ENCODE data around the gene TBCCD1. TPM values are rescaled to one million over a fixed set of nuclear protein-coding genes. Genes with fewer than 3 reads are reported as not detected.

Gene TBCCD1
- total RNA-seq, 4 donors from 2014 or later, result 3.8 to 31.7 (median 15.1) TPM

DNA sequence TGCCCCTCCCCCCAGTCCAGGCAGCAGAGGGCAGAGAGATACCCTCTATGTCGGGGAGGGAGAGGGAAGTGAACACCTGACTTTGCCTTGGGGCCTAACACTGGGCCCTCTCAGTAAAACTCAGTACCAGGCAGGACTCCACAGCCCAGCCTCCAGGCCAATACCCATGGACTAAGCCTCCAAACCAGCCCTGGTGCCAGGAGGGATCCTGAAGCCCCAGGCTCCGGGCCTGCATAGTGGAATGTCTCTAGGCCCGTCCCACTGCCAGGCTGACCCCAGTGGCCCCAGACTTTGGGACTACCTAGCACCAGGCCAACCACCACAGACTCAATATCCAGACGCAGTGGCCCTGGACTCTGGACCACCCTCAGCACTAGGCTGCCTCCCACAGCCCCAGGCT, 69.5 kb downstream of the TBCCD1 start:
- Histone ChIP-seq H3K27me3 (no peaks in the 10 kb centered on the region), H3K36me3 (no peaks in the 10 kb centered on the region), H3K9me3 (no peaks in the 10 kb centered on the region), H3K4me1 (no peaks in the 10 kb centered on the region), H3K27ac (no peak overlapping the region), H3K4me3 (no peak overlapping the region)
- intact Hi-C loops (cut with DNase I; ENCODE audit: low total_unique reads), result no loop called here
- no peak for DNase-seq
- no peak for TF ChIP-seq POLR2A (IDR thresholded peaks at IDR 0.05)
- TF ChIP-seq, protein P1, sequence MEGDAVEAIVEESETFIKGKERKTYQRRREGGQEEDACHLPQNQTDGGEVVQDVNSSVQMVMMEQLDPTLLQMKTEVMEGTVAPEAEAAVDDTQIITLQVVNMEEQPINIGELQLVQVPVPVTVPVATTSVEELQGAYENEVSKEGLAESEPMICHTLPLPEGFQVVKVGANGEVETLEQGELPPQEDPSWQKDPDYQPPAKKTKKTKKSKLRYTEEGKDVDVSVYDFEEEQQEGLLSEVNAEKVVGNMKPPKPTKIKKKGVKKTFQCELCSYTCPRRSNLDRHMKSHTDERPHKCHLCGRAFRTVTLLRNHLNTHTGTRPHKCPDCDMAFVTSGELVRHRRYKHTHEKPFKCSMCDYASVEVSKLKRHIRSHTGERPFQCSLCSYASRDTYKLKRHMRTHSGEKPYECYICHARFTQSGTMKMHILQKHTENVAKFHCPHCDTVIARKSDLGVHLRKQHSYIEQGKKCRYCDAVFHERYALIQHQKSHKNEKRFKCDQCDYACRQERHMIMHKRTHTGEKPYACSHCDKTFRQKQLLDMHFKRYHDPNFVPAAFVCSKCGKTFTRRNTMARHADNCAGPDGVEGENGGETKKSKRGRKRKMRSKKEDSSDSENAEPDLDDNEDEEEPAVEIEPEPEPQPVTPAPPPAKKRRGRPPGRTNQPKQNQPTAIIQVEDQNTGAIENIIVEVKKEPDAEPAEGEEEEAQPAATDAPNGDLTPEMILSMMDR (IDR thresholded peaks at IDR 0.05), result no peak

DNA sequence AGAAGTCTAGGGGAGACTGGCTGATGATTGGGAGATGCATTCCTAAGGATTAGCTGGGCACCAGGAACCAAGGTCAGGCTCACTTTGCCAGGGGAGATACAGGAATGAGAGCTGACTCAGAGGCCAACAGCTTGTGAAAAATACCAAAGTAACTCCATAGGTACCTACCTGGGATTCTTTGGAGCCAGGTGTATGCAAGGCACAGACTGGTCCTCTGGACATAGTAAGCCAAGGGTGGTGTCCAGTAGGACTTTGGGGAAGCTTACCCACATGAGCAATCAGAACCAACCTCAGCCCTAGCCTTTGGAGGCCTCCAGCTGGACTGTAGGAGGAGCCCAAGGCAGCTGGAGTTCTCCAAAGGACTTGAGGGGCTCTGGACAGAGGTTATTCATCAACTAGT, 70.5 kb downstream of the TBCCD1 start:
- intact Hi-C loops (cut with DNase I; ENCODE audit: low total_unique reads), result no loop called here
- Histone ChIP-seq H3K4me3 (no peak overlapping the region), H3K4me1 (no peaks in the 10 kb centered on the region), H3K36me3 (no peaks in the 10 kb centered on the region), H3K9me3 (no peaks in the 10 kb centered on the region), H3K27ac (no peak overlapping the region), H3K27me3 (no peaks in the 10 kb centered on the region)
- TF ChIP-seq, protein P1 (IDR thresholded peaks at IDR 0.05), result no peak
- DNase-seq, result no peak

Other genes starting within 250 kb of the TBCCD1 start
- gene DGKG, start 205.1 kb downstream of the TBCCD1 start, total RNA-seq, result 10 to 100 TPM in 2 of 4 donors, 1 to 10 TPM in 2; 1.9 to 10.8 (median 6.7) TPM
- 1 to 10 TPM in 2 of 4 donors, under 1 TPM in 1, not detected in 1; 0.77 to 6.2 (median 2.4) TPM for gene CRYGS, start 23.0 kb downstream of the TBCCD1 start, total RNA-seq
- 10 to 100 TPM; 26.2 to 68.8 (median 40.0) TPM for gene DNAJB11, start 3.4 kb upstream of the TBCCD1 start, total RNA-seq
- gene AHSG, start 45.7 kb upstream of the TBCCD1 start, total RNA-seq, result not detected
- not detected for gene FETUB, start 73.1 kb upstream of the TBCCD1 start, total RNA-seq
- gene HRG, start 98.7 kb upstream of the TBCCD1 start, total RNA-seq, result not detected
- not detected for gene KNG1, start 150.0 kb upstream of the TBCCD1 start, total RNA-seq
- gene EIF4A2, start 216.2 kb upstream of the TBCCD1 start, total RNA-seq, result 1,000 to 10,000 TPM in 1 of 4 donors, 100 to 1,000 TPM in 3; 429 to 1,121 (median 514) TPM
- 10 to 100 TPM in 3 of 4 donors, 1 to 10 TPM in 1; 2.8 to 43.8 (median 26.6) TPM for gene RFC4, start 239.1 kb upstream of the TBCCD1 start, total RNA-seq